ENCODE results near the gene MRPL12.

MRPL12 gene

DNA sequence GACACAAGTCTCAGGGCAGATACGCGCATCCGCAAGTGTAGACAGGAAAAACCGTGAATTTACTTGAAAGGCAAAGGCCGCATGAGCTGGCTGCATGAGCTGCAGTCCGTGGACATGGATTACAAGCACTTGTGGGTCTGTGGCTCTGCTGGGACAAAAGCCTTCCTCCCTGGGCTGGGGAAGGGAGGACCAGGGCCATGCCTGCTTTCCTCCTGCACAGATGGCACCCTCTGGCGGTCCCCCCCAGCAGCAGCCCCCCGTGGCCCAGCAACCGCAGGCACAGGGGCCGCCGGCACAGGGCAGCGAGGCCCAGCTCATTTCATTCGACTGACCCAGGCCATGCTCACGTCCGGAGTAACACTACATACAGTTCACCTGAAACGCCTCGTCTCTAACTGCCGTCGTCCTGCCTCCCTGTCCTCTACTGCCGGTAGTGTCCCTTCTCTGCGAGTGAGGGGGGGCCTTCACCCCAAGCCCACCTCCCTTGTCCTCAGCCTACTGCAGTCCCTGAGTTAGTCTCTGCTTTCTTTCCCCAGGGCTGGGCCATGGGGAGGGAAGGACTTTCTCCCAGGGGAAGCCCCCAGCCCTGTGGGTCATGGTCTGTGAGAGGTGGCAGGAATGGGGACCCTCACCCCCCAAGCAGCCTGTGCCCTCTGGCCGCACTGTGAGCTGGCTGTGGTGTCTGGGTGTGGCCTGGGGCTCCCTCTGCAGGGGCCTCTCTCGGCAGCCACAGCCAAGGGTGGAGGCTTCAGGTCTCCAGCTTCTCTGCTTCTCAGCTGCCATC lies 1.7 kb upstream of the MRPL12 start:
- DNase-seq (ENCODE audit: low read depth): no peak

- DNase-seq (ENCODE audit: low read depth): no peak
Measured at GRCh38 chr17:81703747-81704654, 834 bp downstream of the MRPL12 start.

GRCh38 chr17:81705518-81706231 lies 2.5 kb downstream of the MRPL12 start:
- DNase-seq (ENCODE audit: low read depth): no peak

DNA sequence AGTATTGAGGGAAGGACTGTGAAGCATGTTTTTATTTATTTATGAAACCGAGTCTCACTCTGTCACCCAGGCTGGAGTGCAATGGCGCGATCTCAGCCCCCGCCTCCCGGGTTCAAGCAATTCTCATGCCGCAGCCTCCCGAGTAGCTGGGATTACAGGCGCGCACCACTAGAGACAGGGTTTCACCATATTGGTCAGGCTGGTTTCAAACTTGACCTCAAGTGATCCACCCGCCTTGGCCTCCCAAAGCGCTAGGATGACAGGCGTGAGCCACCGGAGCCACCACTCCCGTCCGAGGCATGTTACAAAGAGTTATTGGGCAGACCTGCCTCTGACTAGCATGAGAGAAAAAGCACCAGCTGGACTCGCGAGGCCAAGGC lies 3.1 kb downstream of the MRPL12 start:
- no peak for DNase-seq (ENCODE audit: low read depth)

DNA sequence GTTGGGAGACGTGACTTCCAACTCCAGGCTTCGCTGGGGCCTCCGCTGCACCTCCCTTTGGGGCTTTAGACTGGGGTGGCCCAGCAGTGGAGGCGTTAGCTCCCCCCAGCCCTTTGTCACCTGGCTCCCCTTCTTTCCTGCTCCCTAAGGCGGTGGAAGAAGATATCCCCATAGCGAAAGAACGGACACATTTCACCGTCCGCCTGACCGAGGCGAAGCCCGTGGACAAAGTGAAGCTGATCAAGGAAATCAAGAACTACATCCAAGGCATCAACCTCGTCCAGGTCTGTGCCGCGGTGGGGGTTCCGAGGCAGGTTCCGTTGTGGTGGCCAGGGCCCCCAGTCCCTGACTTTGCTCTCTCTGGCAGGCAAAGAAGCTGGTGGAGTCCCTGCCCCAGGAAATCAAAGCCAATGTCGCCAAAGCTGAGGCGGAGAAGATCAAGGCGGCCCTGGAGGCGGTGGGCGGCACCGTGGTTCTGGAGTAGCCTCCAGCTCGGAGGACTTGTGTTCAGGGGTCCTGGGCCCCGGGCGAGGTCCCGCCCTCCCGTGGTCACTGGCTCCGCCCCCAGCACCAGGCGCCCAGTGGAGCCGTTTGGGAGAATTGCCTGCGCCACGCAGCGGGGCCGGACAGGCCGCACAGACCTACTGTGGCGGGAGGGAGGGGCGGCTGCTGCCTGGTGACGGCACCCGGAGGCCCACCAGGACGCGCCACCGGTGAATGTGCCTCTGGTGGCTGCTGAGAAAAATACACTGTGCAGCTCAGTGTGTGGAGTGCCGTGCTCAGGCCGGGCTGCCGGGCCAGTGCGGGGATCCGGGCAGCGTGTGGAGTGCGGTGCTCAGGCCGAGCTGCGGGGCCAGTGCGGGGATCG lies 3.8 kb downstream of the MRPL12 start:
- no peak for DNase-seq (ENCODE audit: low read depth)

DNA sequence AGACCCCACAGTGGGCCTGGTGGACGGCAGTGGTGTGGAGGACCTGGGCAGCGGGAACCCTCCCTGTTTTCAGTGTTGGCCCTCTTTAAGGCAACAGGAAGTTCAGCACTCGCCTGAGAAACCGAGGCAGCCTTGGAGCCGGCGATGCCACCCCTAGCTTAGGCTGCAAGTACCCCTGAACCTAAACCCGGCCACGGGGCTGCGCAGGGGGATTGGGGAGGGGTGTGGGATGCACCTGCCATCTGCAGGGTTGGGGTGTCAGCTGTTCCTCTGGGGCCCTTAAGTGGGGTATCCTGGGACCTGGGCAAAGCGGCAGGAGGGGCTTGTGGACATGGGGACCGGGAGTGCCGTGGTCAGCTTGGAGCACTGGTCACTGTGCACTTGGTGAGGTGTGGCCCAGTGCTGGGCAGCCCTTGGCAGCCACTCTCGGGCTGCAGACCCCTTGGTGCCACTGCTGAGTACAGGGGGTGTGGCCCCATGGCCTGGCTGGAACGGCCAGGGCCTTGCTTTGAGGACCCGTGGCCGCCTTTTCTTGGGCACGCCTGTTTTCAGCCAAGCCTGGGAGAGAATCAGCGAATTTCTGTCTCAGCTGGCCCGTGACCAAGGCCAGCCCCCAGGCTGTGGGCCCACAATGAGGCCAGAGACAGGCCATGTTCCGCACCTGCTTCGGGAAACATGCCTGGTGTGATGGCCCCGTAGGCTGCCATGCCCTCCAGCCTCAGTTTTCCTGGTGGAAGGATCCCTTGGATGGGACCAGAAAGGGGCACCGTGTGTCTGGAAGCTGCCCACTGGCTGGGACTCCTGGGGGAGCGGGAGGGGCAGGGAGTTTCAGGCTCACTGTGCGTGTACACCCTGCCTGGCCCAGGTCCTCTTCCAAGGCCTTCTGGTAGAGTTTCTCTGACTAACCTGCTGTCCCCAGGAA lies 4.8 kb downstream of the MRPL12 start:
- DNase-seq (ENCODE audit: low read depth): no peak

- no peak for DNase-seq (ENCODE audit: low read depth)
Measured at GRCh38 chr17:81708739-81709185, 5.6 kb downstream of the MRPL12 start.

DNA sequence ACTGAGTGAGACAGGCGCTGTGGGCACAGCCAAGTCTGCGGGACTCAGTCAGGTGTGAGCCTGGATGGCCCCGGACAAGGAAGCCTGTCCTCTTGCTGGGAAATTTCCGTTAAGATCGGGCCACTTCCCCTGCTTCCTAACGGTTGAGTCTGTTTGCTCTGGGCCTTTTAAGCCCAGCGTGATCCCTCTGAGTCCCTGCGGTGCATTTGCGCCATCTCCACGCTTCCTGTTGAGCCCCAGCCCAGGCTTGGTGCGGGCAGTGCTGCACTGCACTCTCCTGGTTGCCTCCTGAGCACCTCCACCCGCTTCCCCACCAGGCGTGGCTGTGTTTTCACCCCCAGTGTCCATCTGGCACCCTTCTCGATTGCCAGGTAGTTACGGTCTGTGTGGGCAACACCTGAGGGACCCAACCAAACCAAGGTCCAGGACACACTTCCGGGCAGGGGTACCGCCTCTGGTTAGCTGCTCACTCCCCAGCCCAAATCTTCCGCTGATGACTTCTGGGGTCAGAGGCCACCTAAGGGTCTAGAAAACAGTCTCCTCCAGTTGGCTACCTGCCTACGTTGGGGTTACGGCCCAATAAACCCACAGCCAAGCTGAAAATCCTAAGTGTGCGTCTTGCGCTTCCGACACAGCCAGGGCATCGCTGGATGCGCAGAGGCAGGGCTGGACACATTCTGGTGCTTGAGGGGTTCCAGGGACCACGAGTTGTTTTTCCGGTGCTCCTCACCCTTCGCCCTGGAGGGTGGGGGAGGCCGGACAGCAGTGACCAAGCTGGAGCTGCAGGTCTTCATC lies 7.5 kb downstream of the MRPL12 start:
- no peak for DNase-seq (ENCODE audit: low read depth)

DNA sequence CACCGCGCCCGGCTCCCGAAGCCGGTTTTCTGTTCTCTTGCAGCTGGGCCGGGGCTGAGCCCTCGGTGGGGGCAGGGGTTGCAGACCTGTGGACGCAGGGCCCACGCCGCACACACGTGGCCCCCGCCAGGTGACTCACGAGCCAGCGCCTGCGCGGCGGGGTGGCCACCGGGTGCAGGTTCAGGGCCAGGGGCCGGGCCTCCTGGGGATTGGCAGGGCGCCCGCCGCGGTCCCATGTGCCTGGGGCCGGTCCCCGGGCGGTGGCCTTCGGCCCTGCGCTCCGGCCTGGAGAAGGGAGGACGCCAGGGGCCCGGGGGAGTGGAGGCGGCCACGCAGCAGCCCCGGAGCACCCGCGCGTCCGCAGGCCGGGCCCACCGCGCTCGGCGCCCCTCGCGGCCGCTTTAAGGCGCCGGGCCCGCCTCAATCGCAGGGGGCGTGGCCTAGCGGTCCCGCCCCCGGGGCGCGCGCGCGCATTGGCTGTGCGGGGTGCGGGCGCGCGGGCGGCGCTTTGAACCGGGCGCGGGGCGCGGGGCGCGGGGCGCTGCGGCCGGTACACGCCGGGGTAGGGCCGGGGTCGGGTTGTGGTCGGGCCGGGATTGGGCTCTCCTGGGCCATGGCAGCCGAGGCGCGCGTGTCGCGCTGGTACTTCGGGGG lies 8.8 kb downstream of the MRPL12 start, which contains the start of gene SLC25A10:
Gene SLC25A10 (plus strand): TSS at position 471 of the 654 bp plus-strand sequence. CDS start 143 bp downstream, at position 614.
- DNase-seq (ENCODE audit: low read depth): peak; percentile 32

GRCh38 chr17:81712468-81713003 lies 9.4 kb downstream of the MRPL12 start:
- DNase-seq (ENCODE audit: low read depth): no peak

- DNase-seq (ENCODE audit: low read depth): no peak
Measured at GRCh38 chr17:81713004-81713555, 9.9 kb downstream of the MRPL12 start.

GRCh38 chr17:81713556-81714411 lies 10.6 kb downstream of the MRPL12 start:
- no peak for DNase-seq (ENCODE audit: low read depth)

DNA sequence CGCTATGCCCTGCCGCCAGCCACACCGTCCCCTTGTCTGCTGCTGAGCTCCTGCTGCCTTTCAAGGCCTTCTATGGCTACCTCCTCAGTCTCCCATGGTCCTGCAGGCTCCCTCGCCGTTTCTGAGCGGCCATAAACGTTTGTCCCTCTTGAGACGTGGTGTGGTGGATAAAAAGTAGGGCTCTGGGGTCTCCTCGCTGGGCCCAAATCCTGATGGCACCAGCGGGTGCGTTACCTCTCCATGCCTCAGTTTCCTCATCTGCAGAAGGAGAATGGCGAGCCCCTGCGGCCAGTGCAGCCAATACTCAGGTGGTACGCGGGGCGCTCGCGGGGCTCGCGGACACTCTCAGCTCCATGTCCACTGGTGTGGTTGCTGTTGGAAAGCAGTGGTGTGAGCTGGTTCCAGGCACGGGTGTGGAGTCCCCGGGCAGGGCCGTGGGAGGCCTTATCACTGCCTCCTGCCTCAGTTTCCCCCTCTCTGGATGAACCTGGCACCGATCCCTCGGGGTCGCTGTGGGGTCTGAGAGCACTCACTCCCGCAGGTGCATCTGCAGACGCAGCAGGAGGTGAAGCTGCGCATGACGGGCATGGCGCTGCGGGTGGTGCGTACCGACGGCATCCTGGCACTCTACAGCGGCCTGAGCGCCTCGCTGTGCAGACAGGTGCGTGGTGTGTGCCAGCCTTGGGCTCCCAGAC lies 11.4 kb downstream of the MRPL12 start:
- no peak for DNase-seq (ENCODE audit: low read depth)

DNA sequence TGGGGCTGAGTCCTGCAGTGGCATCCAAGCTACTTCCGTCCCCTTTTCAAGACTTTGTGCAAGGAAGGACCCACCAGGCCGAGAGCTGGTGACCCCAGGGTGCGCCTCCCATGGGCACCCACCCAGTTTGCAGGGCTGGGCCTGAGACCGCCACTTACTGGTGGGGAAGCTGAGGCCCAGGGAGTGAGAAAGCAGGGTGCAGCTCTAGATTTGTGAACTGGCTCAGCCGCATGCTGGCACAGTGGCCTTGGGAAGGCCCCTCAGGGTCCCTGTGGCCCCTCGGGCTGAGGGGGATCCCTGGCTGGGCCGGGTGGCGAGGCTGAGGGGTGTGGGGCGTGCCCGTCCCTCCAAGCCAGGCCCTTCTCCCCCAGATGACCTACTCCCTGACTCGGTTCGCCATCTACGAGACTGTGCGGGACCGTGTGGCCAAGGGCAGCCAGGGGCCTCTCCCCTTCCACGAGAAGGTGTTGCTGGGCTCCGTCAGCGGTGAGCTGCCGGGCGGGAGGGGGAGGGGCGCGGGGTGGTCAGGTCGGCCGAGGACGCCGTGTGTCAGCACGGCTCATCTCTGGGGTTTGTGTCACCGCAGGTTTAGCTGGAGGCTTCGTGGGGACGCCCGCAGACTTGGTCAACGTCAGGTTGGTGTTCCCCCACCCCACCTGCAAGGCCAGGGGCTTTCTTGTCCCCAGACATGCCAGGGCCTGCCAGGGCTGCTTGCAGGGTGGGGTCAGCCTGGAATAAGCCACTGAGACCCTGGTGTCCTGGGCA lies 12.1 kb downstream of the MRPL12 start:
- DNase-seq (ENCODE audit: low read depth): no peak

- no peak for DNase-seq (ENCODE audit: low read depth)
Measured at GRCh38 chr17:81715872-81716673, 12.9 kb downstream of the MRPL12 start.

Measured in stimulated activated CD8-positive, alpha-beta memory T cell treated with anti-CD3 and anti-CD28 coated beads, Interleukin-15, amount 100 ng/mL, for 1 hour (primary cell).